ENCODE results near the gene ATCAY.
A peak's percentile ranks its signal among the peaks of the same experiment; 100 is the strongest.

Gene ATCAY

GRCh38 chr19:3970313-3970807 lies 89.9 kb downstream of the ATCAY start:
- DNase-seq (ENCODE audit: low read depth in 3 of 3) = no peak

DNA sequence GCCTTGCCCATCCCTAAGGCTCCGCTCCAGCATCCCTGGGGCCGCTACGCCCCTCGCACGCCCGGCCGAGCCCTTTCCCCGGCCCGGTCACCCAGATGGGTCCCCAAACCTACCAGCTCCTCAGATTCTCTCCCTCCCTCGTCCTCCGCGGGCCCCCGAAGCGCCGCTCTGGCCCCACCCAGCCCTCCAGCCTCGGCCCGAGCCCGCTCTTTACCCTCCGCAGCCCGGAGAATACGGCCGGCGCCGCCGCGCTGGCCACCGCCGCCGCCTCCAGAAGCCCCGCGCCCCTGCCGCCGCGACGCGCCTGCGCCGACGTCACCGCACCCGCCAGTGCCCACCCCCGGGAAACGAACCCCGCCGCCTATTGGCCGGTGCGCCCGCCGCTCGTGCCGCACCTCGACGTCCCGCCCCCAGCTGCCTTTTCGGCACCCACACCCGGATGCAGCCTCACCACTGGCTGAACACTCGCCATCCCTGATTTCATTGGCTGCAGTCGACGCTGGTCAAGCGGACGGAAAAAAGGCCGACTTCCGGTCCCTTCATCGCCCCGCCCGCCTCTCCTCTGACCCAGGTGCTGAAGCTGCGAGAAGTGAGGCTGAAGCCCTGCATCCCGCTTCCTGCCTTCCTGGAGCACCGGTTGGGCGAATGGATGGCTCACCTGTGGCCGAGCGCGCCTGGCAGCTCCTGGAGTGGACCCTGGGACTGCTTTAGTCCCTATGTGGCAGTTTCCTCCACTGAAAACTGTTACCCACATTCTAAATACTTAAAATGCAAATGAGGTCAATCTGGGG lies 90.5 kb downstream of the ATCAY start, which contains the start of gene DAPK3:
DAPK3 (minus strand) TSS at position 292 of the 791 bp plus-strand sequence. CDS start 1,364 bp downstream, outside the sequence.
- DNase-seq (ENCODE audit: low read depth in 3 of 3) = peak; percentile 87 to 96 (median 90)

- DNase-seq (ENCODE audit: low read depth in 3 of 3) = no peak
Observed at GRCh38 chr19:3975144-3975543, 94.7 kb downstream of the ATCAY start.

DNA sequence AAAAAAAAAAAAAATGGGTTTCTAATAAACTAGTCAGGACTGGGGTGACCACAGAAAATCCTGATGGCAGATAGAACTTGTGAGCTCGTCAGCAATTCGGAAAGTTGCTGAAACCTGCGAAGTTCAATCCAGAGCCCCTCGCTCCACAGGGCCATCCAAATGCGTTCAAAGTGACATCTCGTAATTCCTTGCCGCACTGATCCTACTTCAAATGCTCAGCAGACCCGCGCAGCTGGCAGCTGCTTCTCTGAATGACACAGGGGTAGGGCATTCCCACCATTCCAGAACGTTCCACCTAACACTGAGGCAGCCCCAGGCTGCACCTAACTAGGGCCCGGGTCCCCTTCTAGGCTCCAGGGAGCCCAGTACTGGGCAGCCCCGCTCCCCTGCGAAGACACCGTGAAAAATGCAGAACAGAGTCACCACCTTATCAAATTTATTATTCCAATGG lies 95.2 kb downstream of the ATCAY start:
- DNase-seq (ENCODE audit: low read depth in 3 of 3) = no peak

DNA sequence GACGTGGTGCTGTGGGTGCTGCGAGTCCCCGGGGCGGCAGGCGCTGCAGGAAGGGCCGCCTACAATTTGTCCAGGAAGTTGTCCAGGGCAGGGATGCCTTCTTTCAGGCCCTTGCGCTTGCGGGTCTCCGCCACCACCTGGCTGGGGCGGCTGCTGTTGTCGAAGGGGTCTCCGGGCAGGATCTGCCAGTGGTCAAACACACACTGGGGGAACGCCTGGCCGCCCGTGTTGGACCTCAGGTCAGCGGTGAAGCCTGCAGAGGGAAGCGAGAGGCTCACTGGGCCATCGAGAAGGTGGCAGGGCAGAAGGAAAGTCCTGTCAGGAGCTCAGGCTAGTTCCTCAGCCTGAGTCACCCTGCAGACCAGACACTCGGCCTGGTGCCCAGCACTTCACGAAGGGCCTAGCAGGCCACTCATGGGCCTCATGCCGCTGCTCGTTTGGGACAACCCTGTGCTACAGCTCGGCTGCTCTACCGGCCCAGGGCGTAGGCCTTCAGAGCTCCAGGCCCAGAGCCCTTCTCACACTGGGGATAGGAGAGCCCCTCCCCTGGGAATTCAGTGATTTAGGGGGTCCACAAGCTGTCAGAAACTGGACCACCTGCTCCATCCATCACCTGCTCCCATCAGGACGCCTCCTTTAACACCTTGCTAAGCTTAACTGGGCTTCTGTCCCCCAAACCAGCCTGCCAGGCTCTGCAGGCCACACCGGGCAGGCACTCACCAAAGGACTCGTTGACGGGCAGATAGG lies 96.2 kb downstream of the ATCAY start:
- no peak for DNase-seq (ENCODE audit: low read depth in 3 of 3)
